B cell (primary cell): ENCODE measurements around the gene SPN. TPM values are rescaled to one million over a fixed set of nuclear protein-coding genes. Genes with fewer than 3 reads are reported as not detected.

Experiments used
- ATAC-seq: fragments of 200-7000 bp; cut with Tn5 transposase; one replicate; pipeline ENCODE4 v1.10.0; 2021; ENCODE audit warnings: low read depth, mild to moderate bottlenecking, moderate number of reproducible peaks, moderate library complexity
- CTCF ChIA-PET: fragments of 350-600 bp; sonication (Branson Sonifier 250); formaldehyde crosslinking; loops from one replicate; lab custom pipeline; 2021; ENCODE audit warnings: antibody characterized with exemption, inconsistent platforms; lab: Charles Lee
- POLR2A ChIA-PET: fragments of 350-600 bp; sonication (Branson Sonifier 250); formaldehyde crosslinking; loops from one replicate; lab custom pipeline; 2021; ENCODE audit warnings: antibody characterized with exemption; lab: Charles Lee
- DNase-seq: peaks from one replicate; pipeline ENCODE4 v3.0.0; 2013
- H2AFZ ChIP-seq: 2 replicates; pipeline ENCODE4 v1.6.1; 2012; ENCODE audit warnings: mild to moderate bottlenecking, low read depth, low read length; ENCODE audit not compliant: insufficient read depth, poor library complexity, severe bottlenecking
- H3K27ac ChIP-seq, 2 donors: 1 replicate in 1 of 2; 2 replicates in 1 of 2; pipeline ENCODE4 v1.5.1; 2012 to 2013; ENCODE audit warnings: low read length in 2 of 2, mild to moderate bottlenecking in 2 of 2, moderate library complexity in 1 of 2
- H3K27me3 ChIP-seq, 4 experiments: fragments of 200-600 bp in 1 of 4; sonication (generic) in 1 of 4; replicated peaks in 1 of 4; 1 replicate in 2 of 4; 2 replicates in 2 of 4; pipeline versions ENCODE4 v1.6.1 to v1.7.0; 2013 to 2016; ENCODE audit warnings: low read length in 3 of 4, mild to moderate bottlenecking in 2 of 4, mixed read lengths in 1 of 4, moderate library complexity in 1 of 4; ENCODE audit not compliant: insufficient read depth in 4 of 4, control insufficient read depth in 3 of 4; ENCODE audit errors: control extremely low read depth in 1 of 4
- H3K36me3 ChIP-seq, 2 experiments: replicated peaks in 1 of 2; 1 replicate in 1 of 2; 2 replicates in 1 of 2; pipeline versions ENCODE4 v1.6.1 to v1.7.1; 2013; ENCODE audit warnings: low read length in 1 of 2; ENCODE audit not compliant: insufficient read depth in 2 of 2, control insufficient read depth in 1 of 2; ENCODE audit errors: control extremely low read depth in 1 of 2, extremely low read depth in 1 of 2
- H3K4me1 ChIP-seq, 2 donors: fragments of 200-600 bp in 1 of 2; sonication (generic) in 1 of 2; 1 replicate in 1 of 2; 2 replicates in 1 of 2; pipeline versions ENCODE4 v1.5.1 to v1.6.1; 2013 to 2017; ENCODE audit warnings: low read length in 2 of 2; ENCODE audit not compliant: control insufficient read depth in 2 of 2, insufficient read depth in 2 of 2
- H3K4me2 ChIP-seq: replicated peaks from 2 replicates; pipeline ENCODE3; 2012; ENCODE audit warnings: mild to moderate bottlenecking, low read depth, low read length; ENCODE audit not compliant: poor library complexity, severe bottlenecking
- H3K4me3 ChIP-seq, 5 experiments: fragments of 200-600 bp in 1 of 5; sonication (generic) in 1 of 5; 1 replicate in 3 of 5; 2 replicates in 2 of 5; pipeline versions ENCODE4 v1.5.1 to v1.7.0; 2011 to 2016; ENCODE audit warnings: low read length in 4 of 5, mild to moderate bottlenecking in 4 of 5, low read depth in 2 of 5, control low read depth in 1 of 5, moderate library complexity in 1 of 5; ENCODE audit not compliant: insufficient read depth in 1 of 5; ENCODE audit errors: control extremely low read depth in 1 of 5, extremely low read depth in 1 of 5
- H3K79me2 ChIP-seq: fragments of 200-600 bp; sonication (generic); one replicate; pipeline ENCODE4 v1.6.0; 2016; ENCODE audit warnings: low read length; ENCODE audit not compliant: control insufficient read depth, insufficient read depth
- H3K9ac ChIP-seq: fragments of 200-600 bp; sonication (generic); 2 replicates; pipeline ENCODE4 v1.6.1; 2017; ENCODE audit warnings: mild to moderate bottlenecking, low read length, moderate library complexity
- H3K9me3 ChIP-seq, 3 donors: one replicate each; pipeline versions ENCODE4 v1.6.1 to v1.7.1; 2013; ENCODE audit warnings: low read length in 2 of 3; ENCODE audit not compliant: control insufficient read depth in 2 of 3, insufficient read depth in 1 of 3; ENCODE audit errors: control extremely low read depth in 1 of 3
- H4K20me1 ChIP-seq: 2 replicates; pipeline ENCODE4 v1.6.0; 2012; ENCODE audit warnings: mild to moderate bottlenecking, low read length; ENCODE audit not compliant: insufficient read depth, control insufficient read depth, poor library complexity, severe bottlenecking
- H3K27ac Mint-ChIP-seq: one replicate; pipeline ENCODE4 v1.8.0; 2021; ENCODE audit warnings: mixed read lengths
- H3K27me3 Mint-ChIP-seq: one replicate; pipeline ENCODE4 v1.8.0; 2021; ENCODE audit warnings: mixed read lengths
- H3K4me1 Mint-ChIP-seq: one replicate; pipeline ENCODE4 v1.8.0; 2021; ENCODE audit warnings: mixed read lengths
- H3K4me3 Mint-ChIP-seq: one replicate; pipeline ENCODE4 v1.8.0; 2021; ENCODE audit warnings: mixed read lengths
- H3K9me3 Mint-ChIP-seq: one replicate; pipeline ENCODE4 v1.8.0; 2022; ENCODE audit warnings: mixed read lengths; ENCODE audit not compliant: insufficient read depth
- EZH2 ChIP-seq: IDR thresholded peaks from 2 replicates; pipeline ENCODE4 v1.6.1; 2012; ENCODE audit warnings: borderline replicate concordance, low read depth, mild to moderate bottlenecking, moderate library complexity, low read length; ENCODE audit not compliant: insufficient read depth, poor library complexity, severe bottlenecking
- WGBS: methylation state at CpG from one replicate; pipeline ENCODE4 v1.1.5; 2013; ENCODE audit warnings: missing lambda C conversion rate; ENCODE audit not compliant: insufficient coverage; 5-methylcytosine and 5-hydroxymethylcytosine counted together
- intact Hi-C: fragments of 100-400 bp; cut with micrococcal nuclease; formaldehyde crosslinking; loops from one replicate; pipeline ENCODE4 v1.10.0; 2022
- polyA plus RNA-seq: library from polyadenylated mRNA; depleted of rRNA; stranded (reverse); fragments of >200 nt; gene quantifications from 2 replicates; pipeline ENCODE4 v1.2.3, GENCODE V29; 2012
- total RNA-seq, 2 donors: library from RNA; stranded (reverse); fragments of 120-200 nt in 1 of 2; gene quantifications; 1 replicate in 1 of 2; 2 replicates in 1 of 2; pipeline versions ENCODE4 v1.2.3 to v1.2.4, GENCODE V29; 2013 to 2022
- TF ChIP-seq, protein P1 (sequence below): fragments of 200-600 bp; IDR thresholded peaks from one replicate; pipeline ENCODE4 v1.8.0; 2022; ENCODE audit warnings: antibody characterized with exemption, mild to moderate bottlenecking

The SPN gene
- total and polyA plus RNA-seq, 2 donors (not counting 1 experiment from before 2014, with no cell fraction given) = 1.1 to 1.9 TPM

GRCh38 chr16:29710227-29711219 lies 47.5 kb downstream of the SPN start:
- peak overlapping the region; percentile 17 for H3K4me3 Mint-ChIP-seq
- TF ChIP-seq EZH2 = no peak
- TF ChIP-seq, protein P1, sequence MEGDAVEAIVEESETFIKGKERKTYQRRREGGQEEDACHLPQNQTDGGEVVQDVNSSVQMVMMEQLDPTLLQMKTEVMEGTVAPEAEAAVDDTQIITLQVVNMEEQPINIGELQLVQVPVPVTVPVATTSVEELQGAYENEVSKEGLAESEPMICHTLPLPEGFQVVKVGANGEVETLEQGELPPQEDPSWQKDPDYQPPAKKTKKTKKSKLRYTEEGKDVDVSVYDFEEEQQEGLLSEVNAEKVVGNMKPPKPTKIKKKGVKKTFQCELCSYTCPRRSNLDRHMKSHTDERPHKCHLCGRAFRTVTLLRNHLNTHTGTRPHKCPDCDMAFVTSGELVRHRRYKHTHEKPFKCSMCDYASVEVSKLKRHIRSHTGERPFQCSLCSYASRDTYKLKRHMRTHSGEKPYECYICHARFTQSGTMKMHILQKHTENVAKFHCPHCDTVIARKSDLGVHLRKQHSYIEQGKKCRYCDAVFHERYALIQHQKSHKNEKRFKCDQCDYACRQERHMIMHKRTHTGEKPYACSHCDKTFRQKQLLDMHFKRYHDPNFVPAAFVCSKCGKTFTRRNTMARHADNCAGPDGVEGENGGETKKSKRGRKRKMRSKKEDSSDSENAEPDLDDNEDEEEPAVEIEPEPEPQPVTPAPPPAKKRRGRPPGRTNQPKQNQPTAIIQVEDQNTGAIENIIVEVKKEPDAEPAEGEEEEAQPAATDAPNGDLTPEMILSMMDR = peak; percentile 76
- H3K4me1 Mint-ChIP-seq = peaks cover 20% of the 10 kb centered on the region
- Histone ChIP-seq H3K9ac (no peak overlapping the region), H2AFZ (peak overlapping the region; percentile 67), H3K36me3 (no peaks in the 10 kb centered on the region), H4K20me1 (no peaks in the 10 kb centered on the region), H3K4me1 (peaks cover 19 to 21% of the 10 kb centered on the region in 2 donors), H3K4me2 (peak overlapping the region; percentile 58), H3K27me3 (no peaks in the 10 kb centered on the region), H3K9me3 (no peaks in the 10 kb centered on the region), H3K79me2 (no peaks in the 10 kb centered on the region), H3K27ac (no peak overlapping the region), H3K4me3 (peak overlapping the region in 1 of 5 experiments; percentile 29)
- H3K27ac Mint-ChIP-seq = no peak overlapping the region
- intact Hi-C loops = loop anchor here (1.0 kb wide), 2 partner anchors 10 to 18 kb away; no protein-coding TSS in a partner anchor
- ChIA-PET POLR2A (no interaction called here), CTCF (interaction anchor here (0.6 to 4.5 kb wide), 13 partner anchors 10 to 138 kb away, joined by 3 to 60 read pairs (median 5); partner anchors contain the start of genes MVP and PAGR1)
- ATAC-seq (peak; percentile 88), DNase-seq (peak; percentile 77)
- no peaks in the 10 kb centered on the region for H3K9me3 Mint-ChIP-seq
- H3K27me3 Mint-ChIP-seq = peaks cover 8% of the 10 kb centered on the region
- 30% methylated on average over 11 of the region's 17 CpGs for WGBS

GRCh38 chr16:29712809-29713208 lies 49.8 kb downstream of the SPN start:
- peaks cover 19 to 21% of the 10 kb centered on the region in 2 donors for H3K4me1 ChIP-seq
- no peak overlapping the region for H3K27ac Mint-ChIP-seq
- peaks cover 20% of the 10 kb centered on the region for H3K4me1 Mint-ChIP-seq
- H3K36me3 ChIP-seq = no peaks in the 10 kb centered on the region
- no peak overlapping the region for H3K4me3 ChIP-seq
- no peaks in the 10 kb centered on the region for H4K20me1 ChIP-seq
- H3K27me3 ChIP-seq = no peaks in the 10 kb centered on the region
- H3K9ac ChIP-seq = no peak overlapping the region
- no peaks in the 10 kb centered on the region for H3K9me3 ChIP-seq
- WGBS = 75% methylated on average over 1 of the region's 4 CpGs
- no peaks in the 10 kb centered on the region for H3K9me3 Mint-ChIP-seq
- ATAC-seq (no peak), DNase-seq (no peak)
- no peak for TF ChIP-seq EZH2
- TF ChIP-seq, protein P1 = no peak
- H2AFZ ChIP-seq = no peak overlapping the region
- ChIA-PET POLR2A (no interaction called here), CTCF (interaction anchor here (1.2 to 4.5 kb wide), 3 partner anchors 12 to 72 kb away, joined by 4 to 60 read pairs (median 7); no protein-coding TSS in a partner anchor)
- H3K27ac ChIP-seq = no peak overlapping the region
- H3K79me2 ChIP-seq = no peaks in the 10 kb centered on the region
- intact Hi-C loops = no loop called here
- H3K4me3 Mint-ChIP-seq = no peak overlapping the region
- H3K27me3 Mint-ChIP-seq = peaks cover 8% of the 10 kb centered on the region
- no peak overlapping the region for H3K4me2 ChIP-seq
